ENCODE measurements around the gene HNRNPU. TPM values are rescaled to one million over a fixed set of nuclear protein-coding genes. Genes with fewer than 3 reads are reported as not detected.
A peak's percentile ranks its signal among the peaks of the same experiment; 100 is the strongest.

The HNRNPU gene
- total RNA-seq, 1 donor from 2014 or later: 257 TPM

- DNase-seq (ENCODE audit: low read depth in 2 of 2): no peak
These were observed 24.0 kb downstream of the HNRNPU start for GRCh38 chr1:244840219-244840794.

- DNase-seq (ENCODE audit: low read depth in 2 of 2): no peak
These were observed 24.7 kb downstream of the HNRNPU start for GRCh38 chr1:244839656-244840055.

GRCh38 chr1:244837597-244838258 lies 26.6 kb downstream of the HNRNPU start:
- DNase-seq (ENCODE audit: low read depth in 2 of 2): no peak

GRCh38 chr1:244836584-244836983 lies 27.8 kb downstream of the HNRNPU start:
- peak in 1 of 2 donors; percentile 7 for DNase-seq (ENCODE audit: low read depth in 2 of 2)

GRCh38 chr1:244836135-244836521 lies 28.2 kb downstream of the HNRNPU start:
- peak in 1 of 2 donors; percentile 39 for DNase-seq (ENCODE audit: low read depth in 2 of 2)

- peak; percentile 85 to 94 for DNase-seq (ENCODE audit: low read depth in 2 of 2)
These were observed 28.8 kb downstream of the HNRNPU start, which contains the start of gene COX20 for GRCh38 chr1:244835276-244836134. Gene COX20 (plus strand): TSS chr1:244835658. CDS start chr1:244835715, 57 bp downstream.

- DNase-seq (ENCODE audit: low read depth in 2 of 2): peak; percentile 85 to 91
These were observed 29.6 kb downstream of the HNRNPU start for GRCh38 chr1:244834543-244835275.

- peak; percentile 90 for DNase-seq (ENCODE audit: low read depth in 2 of 2)
These were observed 30.4 kb downstream of the HNRNPU start for GRCh38 chr1:244833734-244834542.

- DNase-seq (ENCODE audit: low read depth in 2 of 2): peak in 1 of 2 donors; percentile 8
These were observed 31.1 kb downstream of the HNRNPU start for GRCh38 chr1:244833260-244833659.

- no peak for DNase-seq (ENCODE audit: low read depth in 2 of 2)
These were observed 33.7 kb downstream of the HNRNPU start for GRCh38 chr1:244830639-244831038.

- no peak for DNase-seq (ENCODE audit: low read depth in 2 of 2)
These were observed 37.6 kb downstream of the HNRNPU start for GRCh38 chr1:244826712-244827111.

- DNase-seq (ENCODE audit: low read depth in 2 of 2): no peak
These were observed 41.5 kb downstream of the HNRNPU start for GRCh38 chr1:244822878-244823277.

- DNase-seq (ENCODE audit: low read depth in 2 of 2): no peak
These were observed 43.2 kb downstream of the HNRNPU start for GRCh38 chr1:244821134-244821533.

- DNase-seq (ENCODE audit: low read depth in 2 of 2): no peak
These were observed 44.2 kb downstream of the HNRNPU start for GRCh38 chr1:244820131-244820530.

GRCh38 chr1:244817415-244817894 lies 46.9 kb downstream of the HNRNPU start:
- no peak for DNase-seq (ENCODE audit: low read depth in 2 of 2)

- DNase-seq (ENCODE audit: low read depth in 2 of 2): no peak
These were observed 48.7 kb downstream of the HNRNPU start for GRCh38 chr1:244815600-244816099.

- no peak for DNase-seq (ENCODE audit: low read depth in 2 of 2)
These were observed 51.0 kb downstream of the HNRNPU start for GRCh38 chr1:244813327-244813726.

- no peak for DNase-seq (ENCODE audit: low read depth in 2 of 2)
These were observed 54.1 kb downstream of the HNRNPU start for GRCh38 chr1:244810221-244810620.

GRCh38 chr1:244807138-244807537 lies 57.2 kb downstream of the HNRNPU start:
- no peak for DNase-seq (ENCODE audit: low read depth in 2 of 2)

GRCh38 chr1:244804841-244805240 lies 59.5 kb downstream of the HNRNPU start:
- DNase-seq (ENCODE audit: low read depth in 2 of 2): no peak
